Measurements from ENCODE around the gene EFCAB14.
"Not testable (repeated sequence)": the region's sequence is repeated elsewhere in the genome, so short reads cannot be mapped to it uniquely, and the experiment has no call there.

Gene EFCAB14, protein sequence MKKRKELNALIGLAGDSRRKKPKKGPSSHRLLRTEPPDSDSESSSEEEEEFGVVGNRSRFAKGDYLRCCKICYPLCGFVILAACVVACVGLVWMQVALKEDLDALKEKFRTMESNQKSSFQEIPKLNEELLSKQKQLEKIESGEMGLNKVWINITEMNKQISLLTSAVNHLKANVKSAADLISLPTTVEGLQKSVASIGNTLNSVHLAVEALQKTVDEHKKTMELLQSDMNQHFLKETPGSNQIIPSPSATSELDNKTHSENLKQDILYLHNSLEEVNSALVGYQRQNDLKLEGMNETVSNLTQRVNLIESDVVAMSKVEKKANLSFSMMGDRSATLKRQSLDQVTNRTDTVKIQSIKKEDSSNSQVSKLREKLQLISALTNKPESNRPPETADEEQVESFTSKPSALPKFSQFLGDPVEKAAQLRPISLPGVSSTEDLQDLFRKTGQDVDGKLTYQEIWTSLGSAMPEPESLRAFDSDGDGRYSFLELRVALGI

GRCh38 chr1:46718727-46719622 lies at the start of gene EFCAB14:
TSS of gene EFCAB14 (minus strand) at chr1:46719114. CDS start at chr1:46718087, 1,027 bp downstream.
- DNase-seq = peak in 55 of 56 donors; percentile 69 to 97 (median 90)

GRCh38 chr1:46768445-46768844 lies 49.5 kb upstream of the EFCAB14 start:
- DNase-seq = no peak

DNA sequence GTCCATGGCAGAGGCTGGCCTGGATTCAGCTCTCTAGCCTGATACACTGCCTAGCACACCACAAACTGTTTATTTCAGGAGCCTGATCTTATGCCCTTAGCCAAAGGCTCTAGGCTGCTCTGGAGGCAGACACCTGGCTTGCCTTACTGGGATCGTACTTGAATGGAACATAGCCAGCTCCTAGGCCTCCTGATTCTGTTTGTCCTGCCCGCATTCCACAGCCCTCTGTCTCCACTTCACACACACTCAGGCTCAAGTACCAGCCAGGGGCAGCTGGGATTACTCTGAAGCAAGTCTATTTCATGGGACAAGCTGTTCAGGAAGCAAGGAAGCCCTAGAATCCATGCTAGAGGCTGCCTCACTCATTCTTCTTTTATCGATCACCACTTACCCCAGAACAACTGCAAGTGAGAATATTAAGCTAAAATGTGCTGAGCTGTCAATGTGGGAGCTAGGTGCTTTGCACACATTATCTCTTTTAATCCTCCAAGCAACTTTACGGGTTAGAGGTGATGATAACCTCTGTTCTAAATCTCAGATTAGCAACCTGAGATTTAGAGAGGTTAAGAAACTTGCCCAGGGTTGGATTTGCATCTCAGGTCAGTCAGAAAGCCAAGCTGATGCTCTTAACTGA lies 48.9 kb upstream of the EFCAB14 start:
- DNase-seq = no peak

DNA sequence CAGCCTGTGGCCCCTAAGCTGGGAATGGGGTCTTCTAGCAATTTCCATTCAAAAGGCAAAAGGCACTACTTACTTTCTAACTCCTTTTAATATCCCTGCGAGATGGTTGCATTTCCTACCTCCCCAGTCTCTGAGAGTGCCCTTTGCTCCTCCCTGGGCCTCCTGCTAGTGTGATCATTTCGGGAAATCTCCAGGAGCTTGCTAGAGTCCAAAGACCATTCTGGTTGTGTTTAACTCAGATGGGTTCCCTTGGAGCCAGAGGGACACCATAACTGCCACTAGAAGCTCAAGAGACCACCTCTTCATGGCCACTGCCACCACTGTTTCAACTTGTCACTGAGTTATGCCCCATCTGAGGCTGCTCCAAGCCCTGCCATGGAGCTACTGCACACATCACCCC lies 45.5 kb upstream of the EFCAB14 start:
- DNase-seq = no peak

DNA sequence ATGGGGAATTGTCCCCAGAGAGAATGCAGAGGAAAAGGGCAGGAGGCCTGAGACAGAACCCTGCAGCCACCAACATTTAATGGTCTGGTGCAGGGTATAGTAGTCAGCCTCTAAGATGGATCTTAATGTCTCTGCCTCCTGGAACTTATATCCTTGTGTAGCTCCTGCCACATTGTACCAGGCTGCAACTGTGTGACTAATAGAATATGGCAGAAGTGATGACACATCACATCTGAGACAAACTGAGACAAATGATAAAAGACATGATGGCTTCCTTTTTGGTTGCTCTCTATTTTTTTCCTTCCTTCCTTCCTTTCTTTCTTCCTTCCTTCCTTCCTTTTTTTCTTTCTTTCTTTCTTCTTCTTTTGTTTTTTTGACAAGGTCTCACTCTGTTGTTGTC lies 42.8 kb upstream of the EFCAB14 start:
- no peak for DNase-seq

- no peak for DNase-seq
Measured at GRCh38 chr1:46760558-46761166, 41.7 kb upstream of the EFCAB14 start.

DNA sequence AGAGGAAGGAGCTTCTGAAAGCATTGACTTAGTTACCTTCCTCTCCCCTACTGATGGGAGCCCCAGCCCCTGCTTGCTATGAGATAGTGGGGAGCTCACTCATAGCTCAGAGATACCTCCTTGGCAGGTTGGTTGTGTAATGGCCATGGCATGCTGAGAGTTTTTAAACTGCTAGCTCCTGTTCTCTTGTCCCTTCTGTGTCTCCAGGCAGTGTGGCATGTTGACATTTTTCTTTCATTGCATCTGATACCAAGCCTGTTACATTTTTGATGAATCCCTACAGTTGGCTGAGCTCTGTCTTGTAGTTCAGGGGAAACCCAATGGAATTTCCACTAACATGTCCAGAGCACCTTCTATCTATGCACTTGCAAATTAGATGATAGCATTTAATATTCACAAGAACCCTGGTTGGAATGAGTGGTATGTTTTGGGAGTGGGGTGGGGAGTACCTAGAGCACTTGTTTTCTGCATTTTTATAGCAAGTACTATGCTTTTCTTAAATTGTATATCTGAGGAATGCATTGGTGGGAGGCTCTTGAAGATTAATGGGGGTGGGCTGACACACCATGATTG lies 39.1 kb upstream of the EFCAB14 start:
- no peak for DNase-seq

DNA sequence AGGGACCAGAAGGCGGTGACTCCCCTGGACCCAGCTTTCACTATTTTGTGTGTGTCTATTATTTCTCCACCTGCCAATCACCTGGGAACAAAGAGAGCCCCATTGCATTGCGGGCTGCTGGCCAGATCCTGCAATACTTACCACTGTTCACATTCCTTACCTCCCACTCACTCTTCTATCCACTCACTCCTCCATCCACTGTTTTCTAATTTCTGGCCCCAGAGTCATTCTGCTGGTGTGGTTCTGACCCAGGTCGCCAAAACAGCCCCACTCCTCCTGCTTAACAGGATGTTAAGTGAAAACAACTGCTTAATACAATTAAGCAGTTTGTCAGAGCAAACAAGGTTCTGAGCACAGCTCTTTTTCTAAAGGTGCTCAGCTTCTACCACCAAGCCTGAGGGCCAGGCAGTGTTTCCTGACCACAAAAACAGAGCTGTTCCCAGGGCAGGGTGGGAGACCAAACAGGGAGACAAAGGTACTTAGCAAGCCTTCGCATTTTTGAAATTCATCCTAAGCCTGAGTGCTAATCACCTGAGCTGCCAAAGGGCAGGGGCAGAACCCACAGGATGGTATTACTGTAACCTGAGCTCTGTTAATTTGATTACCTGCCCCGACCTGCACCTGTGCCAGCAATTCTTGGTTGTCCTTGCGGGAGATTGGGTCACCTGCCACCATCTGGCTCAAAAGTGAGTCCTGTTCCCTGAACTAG lies 38.5 kb upstream of the EFCAB14 start:
- no peak for DNase-seq

GRCh38 chr1:46755121-46755520 lies 36.2 kb upstream of the EFCAB14 start:
- no peak for DNase-seq

DNA sequence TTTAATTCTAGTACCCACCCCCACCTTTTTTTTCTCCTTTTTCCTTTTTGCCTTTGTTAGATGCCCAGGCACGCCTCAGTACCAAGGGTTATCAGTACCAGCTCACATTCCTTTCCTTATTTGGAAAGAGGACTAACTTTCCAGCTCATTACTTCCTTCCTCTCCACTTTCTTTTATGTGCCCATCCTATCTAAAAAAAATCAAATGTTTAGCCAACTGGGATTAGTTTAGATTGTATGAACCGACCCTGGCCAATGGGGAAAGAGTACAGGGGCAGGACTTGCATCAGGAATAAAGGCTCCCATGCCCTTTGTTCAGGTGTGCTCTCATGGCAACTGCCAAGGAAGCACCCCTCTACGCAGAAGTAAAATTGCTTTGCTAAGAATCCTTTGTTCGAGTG lies 35.8 kb upstream of the EFCAB14 start:
- DNase-seq = not testable (repeated sequence)

- DNase-seq = no peak
Measured at GRCh38 chr1:46753985-46754384, 35.1 kb upstream of the EFCAB14 start.

DNA sequence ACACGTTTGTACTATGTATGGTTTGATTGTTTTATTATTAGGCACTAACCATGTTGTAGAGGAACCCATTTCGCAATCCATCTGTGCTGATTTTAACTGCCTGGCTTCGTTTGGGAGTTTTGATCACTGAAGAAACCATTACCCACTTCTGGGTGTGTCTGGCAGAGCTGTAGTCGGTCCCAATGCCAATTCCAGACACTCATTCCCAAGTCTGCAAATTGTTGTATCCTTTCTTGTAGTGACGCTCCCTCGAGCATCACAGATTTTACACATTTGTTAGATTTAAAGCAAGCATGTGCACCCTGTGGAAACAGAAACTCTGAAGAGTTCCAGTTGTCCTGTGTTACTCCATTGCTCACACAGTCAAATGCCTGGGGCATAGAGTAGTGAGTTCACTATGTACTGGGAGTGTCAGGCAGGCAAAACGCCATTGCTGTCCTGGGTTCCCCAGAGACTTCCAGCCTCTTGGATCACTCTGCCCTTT lies 31.0 kb upstream of the EFCAB14 start:
- no peak for DNase-seq

GRCh38 chr1:46749404-46749803 lies 30.5 kb upstream of the EFCAB14 start:
- DNase-seq = no peak

DNA sequence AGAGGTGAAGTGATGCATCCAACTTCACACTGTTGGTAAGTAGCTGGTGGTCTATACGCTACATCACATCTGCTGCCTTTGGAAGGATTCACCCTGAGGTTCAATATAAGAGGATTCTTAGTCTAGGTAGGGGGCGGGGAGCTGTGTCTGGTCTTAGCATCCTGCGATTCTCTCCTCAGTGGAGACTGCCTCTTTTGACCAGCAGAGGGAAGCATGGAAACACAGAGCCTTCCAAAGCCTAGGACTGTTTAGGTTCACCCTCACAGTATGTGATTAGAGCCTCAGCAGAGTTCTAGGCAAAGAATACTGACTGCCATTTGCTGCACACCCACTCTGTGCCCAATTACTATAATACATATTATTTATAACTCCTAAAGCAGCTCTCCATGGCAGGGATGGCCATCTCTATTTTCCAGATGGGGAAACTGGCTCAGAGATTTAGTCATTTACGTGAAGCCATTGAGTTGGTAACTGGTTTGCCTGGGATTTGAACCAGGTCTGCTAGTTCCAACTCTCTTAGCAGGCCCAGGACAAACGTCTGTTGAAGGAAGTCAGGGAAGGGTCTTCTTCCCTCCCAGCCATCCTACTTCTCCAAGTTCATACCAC lies 28.9 kb upstream of the EFCAB14 start:
- peak in 8 of 56 donors; percentile 1 to 18 (median 2) for DNase-seq

DNA sequence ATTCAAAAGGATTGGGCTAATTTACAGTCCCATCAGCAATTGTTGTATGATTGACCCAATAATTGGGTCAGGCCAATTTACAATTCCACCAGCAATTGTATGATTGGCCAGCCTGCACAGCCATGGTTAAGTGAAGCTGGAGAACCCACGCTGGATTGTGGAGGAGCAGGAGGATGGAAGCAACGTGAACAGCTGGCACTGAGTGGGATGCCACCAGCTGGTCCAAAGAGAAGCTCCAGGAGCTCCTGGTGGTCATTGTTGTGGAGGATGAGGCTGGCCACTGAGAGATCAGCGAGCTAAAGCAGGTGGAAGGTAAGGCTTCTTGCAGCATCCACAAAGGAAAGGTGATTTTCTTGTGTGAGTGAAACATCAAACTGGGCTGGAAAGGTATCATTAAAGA lies 23.2 kb upstream of the EFCAB14 start:
- no peak for DNase-seq

GRCh38 chr1:46735708-46736324 lies 16.9 kb upstream of the EFCAB14 start:
- DNase-seq = peak in 2 of 56 donors; percentile 8 to 22

DNA sequence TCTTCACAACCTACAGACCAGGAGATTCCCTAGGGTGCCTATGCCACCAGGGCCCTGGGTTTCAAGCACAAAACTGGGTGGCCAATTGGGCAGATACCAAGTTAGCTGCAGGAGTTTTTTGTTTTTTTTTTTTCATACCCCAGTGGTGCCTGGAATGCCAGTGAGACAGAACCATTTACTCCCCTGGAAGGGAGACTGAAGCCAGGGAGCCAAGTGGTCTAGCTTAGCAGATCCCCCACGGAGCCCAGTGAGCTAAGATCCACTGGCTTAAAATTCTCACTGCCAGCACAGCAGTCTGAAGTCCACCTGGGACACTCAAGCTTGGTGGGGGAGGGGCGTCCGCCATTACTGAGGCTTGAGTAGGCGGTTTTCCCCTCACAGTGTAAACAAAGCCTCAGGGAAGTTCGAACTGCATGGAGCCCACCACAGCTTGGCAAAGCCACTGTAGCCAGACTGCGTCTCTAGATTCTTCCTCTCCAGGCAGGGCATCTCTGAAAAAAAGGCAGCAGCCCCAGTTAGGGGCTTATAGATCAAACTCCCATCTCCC lies 9.5 kb upstream of the EFCAB14 start:
- not testable (repeated sequence) for DNase-seq

DNA sequence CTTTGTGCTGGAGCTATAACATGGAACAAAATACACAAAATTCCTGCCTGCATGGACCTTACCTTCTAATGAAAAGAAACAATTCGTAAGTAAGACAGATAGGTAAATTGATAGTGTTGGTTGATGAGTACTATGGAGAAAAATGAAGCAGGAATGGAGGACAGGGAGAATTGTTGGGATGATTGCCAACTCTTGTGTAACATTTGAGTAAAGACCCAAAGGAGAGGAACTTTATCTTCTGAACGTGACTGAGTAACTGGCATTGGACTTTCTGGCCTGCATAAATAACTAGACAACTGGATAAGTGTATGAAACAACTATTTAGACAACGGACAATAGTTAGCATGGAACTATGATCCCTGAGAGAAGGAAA lies 6.8 kb upstream of the EFCAB14 start:
- no peak for DNase-seq

Measured in nucleus accumbens (tissue), 56 donors.